Glutamatergic neuron (in vitro differentiated cells): Measurements from ENCODE around the gene MAP7. TPM values are rescaled to one million over a fixed set of nuclear protein-coding genes. Genes with fewer than 3 reads are reported as not detected.

Source experiments
- DNase-seq: peaks from one replicate; pipeline ENCODE4 v3.0.0; 2022
- H3K27ac Mint-ChIP-seq: one replicate; pipeline ENCODE4 v1.8.0; 2020; ENCODE audit warnings: mild to moderate bottlenecking, mixed read lengths, inconsistent platforms; ENCODE audit not compliant: unreplicated experiment
- H3K27me3 Mint-ChIP-seq: one replicate; pipeline ENCODE4 v1.8.0; 2020; ENCODE audit warnings: mild to moderate bottlenecking, moderate library complexity, mixed read lengths, inconsistent platforms; ENCODE audit not compliant: unreplicated experiment
- H3K36me3 Mint-ChIP-seq: one replicate; pipeline ENCODE4 v1.8.0; 2020; ENCODE audit warnings: mild to moderate bottlenecking, mixed read lengths, inconsistent platforms; ENCODE audit not compliant: unreplicated experiment
- H3K4me1 Mint-ChIP-seq: one replicate; pipeline ENCODE4 v1.8.0; 2020; ENCODE audit warnings: mild to moderate bottlenecking, low read depth, mixed read lengths, inconsistent platforms; ENCODE audit not compliant: unreplicated experiment
- H3K4me3 Mint-ChIP-seq: one replicate; pipeline ENCODE4 v1.8.0; 2020; ENCODE audit warnings: mild to moderate bottlenecking, mixed read lengths, inconsistent platforms; ENCODE audit not compliant: unreplicated experiment
- H3K9me3 Mint-ChIP-seq: one replicate; pipeline ENCODE4 v1.8.0; 2020; ENCODE audit warnings: mild to moderate bottlenecking, moderate library complexity, mixed read lengths, inconsistent platforms; ENCODE audit not compliant: unreplicated experiment
- total RNA-seq: library from RNA; stranded (reverse); fragmentation: NEBNext Ultra II Directional; extraction: Animal tissue kit (Norgen Biotek cat#: 25700); gene quantifications from one replicate; pipeline ENCODE4 v1.2.1, GENCODE V29; 2021; ENCODE audit not compliant: unreplicated experiment
- TF ChIP-seq, protein P1 (sequence below): fragments of 200-600 bp; sonication (generic); IDR thresholded peaks from one replicate; pipeline ENCODE4 v1.5.0; 2021; ENCODE audit not compliant: partially characterized antibody, unreplicated experiment

Gene MAP7
- total RNA-seq, 1 donor from 2014 or later = 2.2 TPM

DNA sequence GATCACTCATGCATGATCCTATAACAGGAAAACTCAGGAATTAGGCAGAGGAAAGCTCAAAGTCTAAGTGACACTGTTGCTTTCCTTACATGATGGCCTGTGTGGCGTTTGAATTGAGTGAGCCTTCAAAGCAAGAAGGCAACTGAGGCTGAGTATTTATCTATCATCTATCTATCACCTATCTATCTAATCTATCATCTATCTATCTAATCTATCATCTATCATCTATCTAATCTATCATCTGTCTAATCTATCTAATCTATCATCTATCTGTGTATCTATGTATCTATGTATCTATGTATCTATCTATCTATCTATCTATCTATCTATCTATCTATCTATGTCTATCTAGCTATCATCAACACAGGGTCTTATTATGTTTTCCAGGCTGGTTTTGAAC, 218.8 kb downstream of the MAP7 start:
- DNase-seq = no peak
- Mint-ChIP-seq H3K36me3 (no peaks in the 10 kb centered on the region), H3K27ac (no peak overlapping the region), H3K4me3 (no peak overlapping the region), H3K9me3 (no peaks in the 10 kb centered on the region), H3K27me3 (no peaks in the 10 kb centered on the region), H3K4me1 (no peaks in the 10 kb centered on the region)
- TF ChIP-seq, protein P1, sequence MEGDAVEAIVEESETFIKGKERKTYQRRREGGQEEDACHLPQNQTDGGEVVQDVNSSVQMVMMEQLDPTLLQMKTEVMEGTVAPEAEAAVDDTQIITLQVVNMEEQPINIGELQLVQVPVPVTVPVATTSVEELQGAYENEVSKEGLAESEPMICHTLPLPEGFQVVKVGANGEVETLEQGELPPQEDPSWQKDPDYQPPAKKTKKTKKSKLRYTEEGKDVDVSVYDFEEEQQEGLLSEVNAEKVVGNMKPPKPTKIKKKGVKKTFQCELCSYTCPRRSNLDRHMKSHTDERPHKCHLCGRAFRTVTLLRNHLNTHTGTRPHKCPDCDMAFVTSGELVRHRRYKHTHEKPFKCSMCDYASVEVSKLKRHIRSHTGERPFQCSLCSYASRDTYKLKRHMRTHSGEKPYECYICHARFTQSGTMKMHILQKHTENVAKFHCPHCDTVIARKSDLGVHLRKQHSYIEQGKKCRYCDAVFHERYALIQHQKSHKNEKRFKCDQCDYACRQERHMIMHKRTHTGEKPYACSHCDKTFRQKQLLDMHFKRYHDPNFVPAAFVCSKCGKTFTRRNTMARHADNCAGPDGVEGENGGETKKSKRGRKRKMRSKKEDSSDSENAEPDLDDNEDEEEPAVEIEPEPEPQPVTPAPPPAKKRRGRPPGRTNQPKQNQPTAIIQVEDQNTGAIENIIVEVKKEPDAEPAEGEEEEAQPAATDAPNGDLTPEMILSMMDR = no peak

DNA sequence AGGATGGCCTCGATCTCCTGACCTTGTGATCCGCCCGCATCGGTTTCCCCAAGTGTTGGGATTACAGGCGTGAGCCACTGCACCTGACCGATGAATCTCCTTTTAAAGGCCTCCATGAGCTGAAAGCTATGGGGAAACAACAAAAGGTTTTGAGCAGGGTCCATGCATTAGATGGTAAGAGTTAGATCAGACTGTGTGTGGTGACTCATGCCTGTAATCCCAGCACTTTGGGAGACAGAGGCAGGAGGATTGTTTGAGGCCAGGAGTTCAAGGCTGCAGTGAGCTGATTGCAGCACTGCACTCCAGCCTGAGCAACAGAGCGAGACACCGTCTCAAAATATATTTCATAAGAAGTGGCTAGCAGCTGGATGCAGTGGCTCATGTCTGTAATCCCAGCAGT, 219.6 kb downstream of the MAP7 start:
- TF ChIP-seq, protein P1 = no peak
- H3K4me1 Mint-ChIP-seq = no peaks in the 10 kb centered on the region
- H3K27me3 Mint-ChIP-seq = no peaks in the 10 kb centered on the region
- H3K27ac Mint-ChIP-seq = no peak overlapping the region
- H3K36me3 Mint-ChIP-seq = no peaks in the 10 kb centered on the region
- H3K4me3 Mint-ChIP-seq = no peak overlapping the region
- H3K9me3 Mint-ChIP-seq = no peaks in the 10 kb centered on the region
- DNase-seq = no peak

DNA sequence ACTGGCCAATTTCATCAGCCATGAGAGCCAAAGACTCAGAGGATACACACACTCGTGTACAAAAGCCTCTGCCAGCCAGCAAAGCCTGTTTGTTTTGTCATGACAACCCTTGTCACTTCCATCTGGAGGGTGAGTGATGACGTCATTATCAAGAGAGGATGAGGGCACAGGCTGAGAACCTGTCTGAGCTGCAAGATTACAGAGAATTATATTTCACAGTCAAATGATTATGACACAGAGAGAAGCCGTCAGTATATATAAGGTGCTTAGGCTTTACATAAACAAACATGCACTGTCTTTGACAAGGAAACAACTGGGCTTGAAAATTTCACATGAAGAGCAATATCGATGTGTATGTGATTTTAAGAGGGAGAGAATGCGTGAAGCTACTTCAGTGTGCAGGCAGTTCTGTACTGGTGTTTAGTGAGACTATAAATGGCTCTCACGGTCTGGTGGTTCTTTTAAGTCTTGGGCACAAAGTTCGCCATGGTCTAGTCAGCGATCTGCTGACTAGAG, 224.1 kb downstream of the MAP7 start:
- Mint-ChIP-seq H3K9me3 (no peaks in the 10 kb centered on the region), H3K27me3 (peaks cover 3% of the 10 kb centered on the region), H3K36me3 (no peaks in the 10 kb centered on the region), H3K4me1 (peaks cover 4% of the 10 kb centered on the region), H3K4me3 (no peak overlapping the region), H3K27ac (no peak overlapping the region)
- peak; percentile 25 for DNase-seq
- TF ChIP-seq, protein P1 = no peak

- Mint-ChIP-seq H3K9me3 (no peaks in the 10 kb centered on the region), H3K4me3 (no peak overlapping the region), H3K27ac (no peak overlapping the region), H3K36me3 (no peaks in the 10 kb centered on the region), H3K4me1 (peaks cover 4% of the 10 kb centered on the region), H3K27me3 (peaks cover 3% of the 10 kb centered on the region)
- DNase-seq = peak; percentile 44
- TF ChIP-seq, protein P1 = no peak
Measured at GRCh38 chr6:136324686-136325380, 225.4 kb downstream of the MAP7 start.

GRCh38 chr6:136323431-136324112, 226.7 kb downstream of the MAP7 start:
- H3K9me3 Mint-ChIP-seq = no peaks in the 10 kb centered on the region
- TF ChIP-seq, protein P1 = no peak
- peak overlapping the region; percentile 0 for H3K4me3 Mint-ChIP-seq
- peak overlapping the region; percentile 15 for H3K27ac Mint-ChIP-seq
- peaks cover 3% of the 10 kb centered on the region for H3K27me3 Mint-ChIP-seq
- DNase-seq = no peak
- peaks cover 4% of the 10 kb centered on the region for H3K4me1 Mint-ChIP-seq
- H3K36me3 Mint-ChIP-seq = no peaks in the 10 kb centered on the region
